ENCODE data around the gene PRKCE. TPM values are rescaled to one million over a fixed set of nuclear protein-coding genes. Genes with fewer than 3 reads are reported as not detected.

PRKCE gene
- total RNA-seq, 1 experiment from 2014 or later: 14.8 TPM

DNA sequence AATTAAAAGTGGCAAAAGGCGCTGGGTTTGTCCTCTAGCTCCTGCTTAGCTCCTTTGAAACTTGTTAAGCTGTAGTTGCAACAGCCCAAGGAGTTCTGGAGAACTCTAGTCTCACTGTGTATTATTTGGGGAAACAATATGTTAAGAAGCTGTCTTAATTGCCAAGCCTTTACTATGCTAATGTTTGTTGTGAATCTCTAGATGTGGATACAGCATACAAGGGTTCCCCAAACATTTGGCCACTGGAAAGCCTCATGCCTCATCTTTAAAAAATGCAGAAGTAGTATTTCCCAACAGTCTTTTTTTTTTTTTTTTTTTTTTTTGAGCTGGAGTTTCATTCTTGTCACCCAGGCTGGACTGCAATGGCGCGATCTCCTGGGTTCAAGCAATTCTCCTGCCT is 236.7 kb downstream of the PRKCE start:
- no peak overlapping the region for H3K4me3 ChIP-seq (replicated peaks in 1 of 2; ENCODE audit: low read depth in 1 of 2, low read length in 2 of 2)
- H3K79me2 ChIP-seq (ENCODE audit: insufficient read depth, low read length): peaks cover 6% of the 10 kb centered on the region; the same call in 1 of the 2 replicates
- ChIA-PET RAD21 (ENCODE audit: low non-redundant PET in 1 of 2, low total read pairs in 2 of 2, uncharacterized antibody in 2 of 2, unreplicated experiment in 2 of 2) (no interaction called here), POLR2A (no interaction called here), CTCF (interaction anchor here (0.8 kb wide), 1 partner anchor 110 kb away, joined by 6 read pairs; no protein-coding TSS in a partner anchor)
- H3K9ac ChIP-seq (ENCODE audit: low read length): no peak overlapping the region
- intact Hi-C loops (cut with micrococcal nuclease): no loop called here
- H2AFZ ChIP-seq (ENCODE audit: low read depth, low read length, poor library complexity, severe bottlenecking): no peak overlapping the region
- H4K20me1 ChIP-seq (ENCODE audit: insufficient read depth): no peaks in the 10 kb centered on the region
- H3K9me3 ChIP-seq (ENCODE audit: control insufficient read depth in 1 of 2, insufficient read depth in 1 of 2, low read depth in 1 of 2, low read length in 2 of 2): no peaks in the 10 kb centered on the region
- no peak for TF ChIP-seq ZFX (IDR thresholded peaks at IDR 0.05)
- TF ChIP-seq, protein P1, sequence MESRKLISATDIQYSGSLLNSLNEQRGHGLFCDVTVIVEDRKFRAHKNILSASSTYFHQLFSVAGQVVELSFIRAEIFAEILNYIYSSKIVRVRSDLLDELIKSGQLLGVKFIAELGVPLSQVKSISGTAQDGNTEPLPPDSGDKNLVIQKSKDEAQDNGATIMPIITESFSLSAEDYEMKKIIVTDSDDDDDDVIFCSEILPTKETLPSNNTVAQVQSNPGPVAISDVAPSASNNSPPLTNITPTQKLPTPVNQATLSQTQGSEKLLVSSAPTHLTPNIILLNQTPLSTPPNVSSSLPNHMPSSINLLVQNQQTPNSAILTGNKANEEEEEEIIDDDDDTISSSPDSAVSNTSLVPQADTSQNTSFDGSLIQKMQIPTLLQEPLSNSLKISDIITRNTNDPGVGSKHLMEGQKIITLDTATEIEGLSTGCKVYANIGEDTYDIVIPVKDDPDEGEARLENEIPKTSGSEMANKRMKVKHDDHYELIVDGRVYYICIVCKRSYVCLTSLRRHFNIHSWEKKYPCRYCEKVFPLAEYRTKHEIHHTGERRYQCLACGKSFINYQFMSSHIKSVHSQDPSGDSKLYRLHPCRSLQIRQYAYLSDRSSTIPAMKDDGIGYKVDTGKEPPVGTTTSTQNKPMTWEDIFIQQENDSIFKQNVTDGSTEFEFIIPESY (IDR thresholded peaks at IDR 0.05; ENCODE audit: extremely low read depth, insufficient replicate concordance, low read length): no peak
- no peak for TF ChIP-seq SP1 (IDR thresholded peaks at IDR 0.05; ENCODE audit: low read depth)
- no peak for TF ChIP-seq POLR2AphosphoS5 (IDR thresholded peaks at IDR 0.05; ENCODE audit: low read depth, low read length)
- TF ChIP-seq SRF (IDR thresholded peaks at IDR 0.05; ENCODE audit: low read depth): no peak
- no peak for TF ChIP-seq YY1 (IDR thresholded peaks at IDR 0.05; ENCODE audit: extremely low read depth, insufficient replicate concordance, low read depth, low read length)
- TF ChIP-seq, protein P2, sequence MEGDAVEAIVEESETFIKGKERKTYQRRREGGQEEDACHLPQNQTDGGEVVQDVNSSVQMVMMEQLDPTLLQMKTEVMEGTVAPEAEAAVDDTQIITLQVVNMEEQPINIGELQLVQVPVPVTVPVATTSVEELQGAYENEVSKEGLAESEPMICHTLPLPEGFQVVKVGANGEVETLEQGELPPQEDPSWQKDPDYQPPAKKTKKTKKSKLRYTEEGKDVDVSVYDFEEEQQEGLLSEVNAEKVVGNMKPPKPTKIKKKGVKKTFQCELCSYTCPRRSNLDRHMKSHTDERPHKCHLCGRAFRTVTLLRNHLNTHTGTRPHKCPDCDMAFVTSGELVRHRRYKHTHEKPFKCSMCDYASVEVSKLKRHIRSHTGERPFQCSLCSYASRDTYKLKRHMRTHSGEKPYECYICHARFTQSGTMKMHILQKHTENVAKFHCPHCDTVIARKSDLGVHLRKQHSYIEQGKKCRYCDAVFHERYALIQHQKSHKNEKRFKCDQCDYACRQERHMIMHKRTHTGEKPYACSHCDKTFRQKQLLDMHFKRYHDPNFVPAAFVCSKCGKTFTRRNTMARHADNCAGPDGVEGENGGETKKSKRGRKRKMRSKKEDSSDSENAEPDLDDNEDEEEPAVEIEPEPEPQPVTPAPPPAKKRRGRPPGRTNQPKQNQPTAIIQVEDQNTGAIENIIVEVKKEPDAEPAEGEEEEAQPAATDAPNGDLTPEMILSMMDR (IDR thresholded peaks at IDR 0.05 in 2 of 3, conservative IDR thresholded peaks at IDR 0.05 in 1 of 3; ENCODE audit: borderline replicate concordance in 1 of 3, insufficient read depth in 1 of 3, low read depth in 2 of 3, low read length in 2 of 3): no peak
- no peak for TF ChIP-seq JUND (IDR thresholded peaks at IDR 0.05)
- BruUV-seq (replicated peaks): no TSS peak
- no peaks in the 10 kb centered on the region for H3K4me1 ChIP-seq (ENCODE audit: control insufficient read depth in 1 of 2, insufficient read depth in 2 of 2, low read length in 2 of 2)
- H3K27ac ChIP-seq (ENCODE audit: low read depth, low read length): no peak overlapping the region
- H3K27me3 ChIP-seq (ENCODE audit: insufficient read depth, low read length): no peaks in the 10 kb centered on the region
- H3K36me3 ChIP-seq (ENCODE audit: control insufficient read depth in 1 of 2, insufficient read depth in 2 of 2, low read length in 2 of 2): no peaks in the 10 kb centered on the region
- DNase-seq (ENCODE audit: low read depth, low spot score) (no peak), ATAC-seq (no peak)
- no peaks in the 10 kb centered on the region for H3K9me2 ChIP-seq (ENCODE audit: insufficient read depth)
- H3K4me2 ChIP-seq (ENCODE audit: low read length): no peak overlapping the region
